ENCODE measurements around the gene ARPC2.

DNA sequence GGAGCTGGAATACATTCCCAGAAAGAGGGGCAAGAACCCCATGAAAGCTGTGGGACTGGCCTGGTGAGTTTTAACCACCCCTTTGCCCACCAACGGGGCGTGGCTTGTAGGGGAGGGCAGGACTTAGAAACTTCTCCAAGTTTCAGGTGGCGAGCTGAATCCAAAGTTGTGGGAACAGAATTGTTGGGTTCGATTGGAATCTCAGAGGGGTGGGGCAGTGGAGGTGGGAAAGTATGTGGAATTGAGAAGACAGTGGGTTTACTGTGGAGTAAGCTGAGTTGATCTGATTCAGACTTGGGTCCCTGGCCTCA lies 54.5 kb downstream of the ARPC2 start:
- no peak for TF ChIP-seq CTCF (conservative IDR thresholded peaks at IDR 0.05)
- no peak for TF ChIP-seq EZH2 (IDR thresholded peaks at IDR 0.05; ENCODE audit: low read depth)
